Tibial artery (tissue), 4 donors: ENCODE measurements around the gene OR52D1.

Experiments used
- DNase-seq, 2 donors: peaks; one replicate each; pipeline ENCODE4 v3.0.0-alpha.2; 2019
- H3K27ac ChIP-seq, 2 donors: fragments of 200-600 bp; sonication (generic) in 1 of 2; 1 replicate in 1 of 2; 2 replicates in 1 of 2; pipeline ENCODE4 v1.5.1; 2018 to 2019; ENCODE audit warnings: mild to moderate bottlenecking in 1 of 2
- H3K27me3 ChIP-seq, 2 donors: fragments of 200-600 bp; sonication (generic) in 1 of 2; one replicate each; pipeline versions ENCODE4 v1.5.1 to v1.6.0; 2016 to 2019
- H3K36me3 ChIP-seq, 3 donors: fragments of 200-600 bp; sonication (generic) in 2 of 3; one replicate each; pipeline ENCODE4 v1.5.1; 2016 to 2019; ENCODE audit warnings: mild to moderate bottlenecking in 2 of 3
- H3K4me1 ChIP-seq, 4 donors: fragments of 200-600 bp; sonication (generic) in 2 of 4; 1 replicate in 3 of 4; 2 replicates in 1 of 4; pipeline ENCODE4 v1.5.1; 2016 to 2019
- H3K4me3 ChIP-seq, 2 donors: fragments of 200-600 bp; sonication (generic) in 1 of 2; 1 replicate in 1 of 2; 2 replicates in 1 of 2; pipeline ENCODE4 v1.5.1; 2018 to 2019; ENCODE audit warnings: mild to moderate bottlenecking in 2 of 2
- H3K9me3 ChIP-seq, 3 donors: fragments of 200-600 bp; sonication (generic) in 1 of 3; one replicate each; pipeline ENCODE4 v1.5.1; 2016 to 2019
- CTCF ChIP-seq, 2 experiments: fragments of 200-600 bp in 1 of 2; fragments of 450-650 bp in 1 of 2; IDR thresholded peaks; one replicate each; pipeline ENCODE4 v1.5.1; 2017 to 2019; ENCODE audit warnings: antibody characterized with exemption in 2 of 2, mild to moderate bottlenecking in 1 of 2, moderate library complexity in 1 of 2
- intact Hi-C: fragments of 100-400 bp; cut with DNase I; formaldehyde crosslinking; loops from one replicate; pipeline ENCODE4 v1.15.0; 2023; ENCODE audit warnings: low total_unique reads

The OR52D1 gene

DNA sequence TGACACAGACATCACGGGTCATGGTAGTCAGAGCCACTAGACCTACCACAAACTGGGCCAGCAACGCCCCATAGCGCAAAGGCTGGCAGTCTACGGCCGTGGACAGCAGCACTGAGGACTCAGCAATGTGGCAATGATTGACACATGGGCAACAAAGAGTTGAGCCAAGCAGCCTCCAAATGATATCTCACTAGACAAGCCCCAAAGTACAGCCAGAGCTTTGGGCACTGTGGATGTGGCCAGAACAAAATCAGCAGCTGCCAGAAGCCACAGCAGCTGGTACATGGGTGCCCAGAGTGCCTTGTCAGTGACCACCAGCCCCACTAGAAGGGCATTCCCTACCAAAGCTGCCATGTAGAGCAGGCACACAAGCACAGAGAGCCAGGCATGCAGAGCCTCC, 39.2 kb downstream of the OR52D1 start:
- intact Hi-C loops, result no loop called here
- no peak for TF ChIP-seq CTCF (IDR thresholded peaks at IDR 0.05)
- Histone ChIP-seq H3K27me3 (no peaks in the 10 kb centered on the region), H3K4me3 (no peak overlapping the region), H3K36me3 (no peaks in the 10 kb centered on the region), H3K4me1 (no peaks in the 10 kb centered on the region), H3K9me3 (no peaks in the 10 kb centered on the region), H3K27ac (no peak overlapping the region)
- no peak for DNase-seq

DNA sequence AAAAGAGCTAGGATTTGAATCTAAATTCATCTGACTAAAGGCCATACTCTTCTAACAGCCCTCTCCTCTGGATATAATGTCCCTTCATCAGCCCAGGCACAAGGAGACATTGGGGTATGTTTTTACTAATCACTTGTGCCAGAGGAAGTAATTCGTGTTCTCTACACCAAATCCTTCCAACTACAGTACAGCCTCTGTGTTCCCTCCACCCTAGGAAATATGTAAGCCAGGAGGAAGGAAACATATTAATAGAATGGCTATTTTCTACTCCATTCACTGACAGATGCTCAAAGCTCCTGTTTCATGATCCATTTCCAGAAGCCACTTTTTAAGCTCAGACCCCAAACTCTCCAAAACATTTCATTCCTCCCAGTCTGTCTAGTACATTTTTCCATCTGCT, 40.0 kb downstream of the OR52D1 start:
- DNase-seq, result no peak
- no peak for TF ChIP-seq CTCF (IDR thresholded peaks at IDR 0.05)
- H3K27me3 ChIP-seq, result no peaks in the 10 kb centered on the region
- no peaks in the 10 kb centered on the region for H3K36me3 ChIP-seq
- H3K4me1 ChIP-seq, result no peaks in the 10 kb centered on the region
- H3K4me3 ChIP-seq, result no peak overlapping the region
- no peaks in the 10 kb centered on the region for H3K9me3 ChIP-seq
- intact Hi-C loops, result no loop called here
- no peak overlapping the region for H3K27ac ChIP-seq

GRCh38 chr11:5531053-5531831, 42.8 kb downstream of the OR52D1 start:
- Histone ChIP-seq H3K4me1 (no peaks in the 10 kb centered on the region), H3K27me3 (no peaks in the 10 kb centered on the region), H3K27ac (no peak overlapping the region), H3K4me3 (no peak overlapping the region), H3K9me3 (no peaks in the 10 kb centered on the region), H3K36me3 (no peaks in the 10 kb centered on the region)
- no peak for DNase-seq
- no peak for TF ChIP-seq CTCF (IDR thresholded peaks at IDR 0.05)
- intact Hi-C loops, result no loop called here

GRCh38 chr11:5534046-5534445, 45.6 kb downstream of the OR52D1 start:
- TF ChIP-seq CTCF (IDR thresholded peaks at IDR 0.05), result no peak
- H3K4me1 ChIP-seq, result no peaks in the 10 kb centered on the region
- H3K36me3 ChIP-seq, result no peaks in the 10 kb centered on the region

GRCh38 chr11:5536482-5536881, 48.0 kb downstream of the OR52D1 start:
- no peaks in the 10 kb centered on the region for H3K27me3 ChIP-seq
- no peaks in the 10 kb centered on the region for H3K36me3 ChIP-seq
- H3K27ac ChIP-seq, result no peak overlapping the region
- H3K4me1 ChIP-seq, result no peaks in the 10 kb centered on the region
- no peak for DNase-seq
- no peak overlapping the region for H3K4me3 ChIP-seq
- no peaks in the 10 kb centered on the region for H3K9me3 ChIP-seq
- TF ChIP-seq CTCF (IDR thresholded peaks at IDR 0.05), result no peak
- intact Hi-C loops, result no loop called here

More at GRCh38 chr11:5534046-5534445, 45.6 kb downstream of the OR52D1 start:
- Histone ChIP-seq H3K4me3 (no peak overlapping the region), H3K27me3 (no peaks in the 10 kb centered on the region), H3K9me3 (no peaks in the 10 kb centered on the region), H3K27ac (no peak overlapping the region)
- no peak for DNase-seq
- intact Hi-C loops, result no loop called here
